Stimulated activated CD4-positive, alpha-beta T cell treated with anti-CD3 and anti-CD28 coated beads, Interleukin-2, amount 100 ng/mL, for 48 hours (primary cell): ENCODE measurements around the gene MIDN.

ENCODE experiments used
- DNase-seq, 2 donors: peaks; one replicate each; pipeline ENCODE4 v3.0.0-alpha.2; 2020

Gene MIDN

GRCh38 chr19:1233115-1233667, 15.2 kb upstream of the MIDN start:
- no peak for DNase-seq

- DNase-seq: no peak
Measured at GRCh38 chr19:1234051-1234954, 14.1 kb upstream of the MIDN start.

- DNase-seq: no peak
Measured at GRCh38 chr19:1234955-1235380, 13.4 kb upstream of the MIDN start.

- no peak for DNase-seq
Measured at GRCh38 chr19:1235625-1236538, 12.5 kb upstream of the MIDN start.

- DNase-seq: no peak
Measured at GRCh38 chr19:1236576-1236975, 11.8 kb upstream of the MIDN start.

GRCh38 chr19:1237027-1237659, 11.2 kb upstream of the MIDN start:
- DNase-seq: no peak

- no peak for DNase-seq
Measured at GRCh38 chr19:1237754-1238368, 10.5 kb upstream of the MIDN start, which contains the start of gene CBARP. Gene CBARP (minus strand): TSS chr19:1238005. CDS start chr19:1236100, 1,905 bp downstream.

GRCh38 chr19:1238369-1239303, 9.7 kb upstream of the MIDN start:
- no peak for DNase-seq

- DNase-seq: no peak
Measured at GRCh38 chr19:1239420-1239795, 9.0 kb upstream of the MIDN start.

- peak; percentile 88 to 99 for DNase-seq
Measured at GRCh38 chr19:1239796-1240737, 8.3 kb upstream of the MIDN start.

- DNase-seq: no peak
Measured at GRCh38 chr19:1240925-1241324, 7.5 kb upstream of the MIDN start.

GRCh38 chr19:1241417-1242095, 6.8 kb upstream of the MIDN start, which contains the start of gene ATP5F1D:
Gene ATP5F1D (plus strand): TSS chr19:1241751. CDS start chr19:1241851, 100 bp downstream.
- peak; percentile 87 to 98 for DNase-seq

- DNase-seq: peak; percentile 86 to 89
Measured at GRCh38 chr19:1243768-1244692, 4.4 kb upstream of the MIDN start.

GRCh38 chr19:1244693-1245451, 3.5 kb upstream of the MIDN start:
- no peak for DNase-seq

- DNase-seq: no peak
Measured at GRCh38 chr19:1245494-1246264, 2.7 kb upstream of the MIDN start.
